ENCODE measurements around the gene GTF2A1L.

The GTF2A1L gene

DNA sequence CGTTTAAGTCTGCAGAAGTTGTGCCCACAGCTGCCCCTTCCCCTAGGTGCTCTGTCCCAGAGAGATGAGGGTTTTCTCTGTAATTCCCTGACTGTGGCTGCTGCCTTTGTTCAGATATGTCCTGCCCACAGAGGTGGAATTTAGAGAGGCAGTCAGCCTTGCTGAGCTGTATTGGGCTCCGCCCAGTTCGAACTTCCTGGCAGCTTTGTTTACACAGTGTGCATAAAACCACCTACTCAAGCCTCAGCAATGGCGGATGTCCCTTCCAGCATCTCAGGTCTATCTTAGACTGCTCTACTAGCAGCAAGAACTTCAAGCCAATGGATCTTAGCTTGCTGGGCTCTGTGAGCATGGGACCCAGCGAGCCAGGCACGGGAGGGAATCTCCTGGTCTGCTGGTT lies 89.8 kb downstream of the GTF2A1L start:
- DNase-seq (ENCODE audit: low spot score): no peak

DNA sequence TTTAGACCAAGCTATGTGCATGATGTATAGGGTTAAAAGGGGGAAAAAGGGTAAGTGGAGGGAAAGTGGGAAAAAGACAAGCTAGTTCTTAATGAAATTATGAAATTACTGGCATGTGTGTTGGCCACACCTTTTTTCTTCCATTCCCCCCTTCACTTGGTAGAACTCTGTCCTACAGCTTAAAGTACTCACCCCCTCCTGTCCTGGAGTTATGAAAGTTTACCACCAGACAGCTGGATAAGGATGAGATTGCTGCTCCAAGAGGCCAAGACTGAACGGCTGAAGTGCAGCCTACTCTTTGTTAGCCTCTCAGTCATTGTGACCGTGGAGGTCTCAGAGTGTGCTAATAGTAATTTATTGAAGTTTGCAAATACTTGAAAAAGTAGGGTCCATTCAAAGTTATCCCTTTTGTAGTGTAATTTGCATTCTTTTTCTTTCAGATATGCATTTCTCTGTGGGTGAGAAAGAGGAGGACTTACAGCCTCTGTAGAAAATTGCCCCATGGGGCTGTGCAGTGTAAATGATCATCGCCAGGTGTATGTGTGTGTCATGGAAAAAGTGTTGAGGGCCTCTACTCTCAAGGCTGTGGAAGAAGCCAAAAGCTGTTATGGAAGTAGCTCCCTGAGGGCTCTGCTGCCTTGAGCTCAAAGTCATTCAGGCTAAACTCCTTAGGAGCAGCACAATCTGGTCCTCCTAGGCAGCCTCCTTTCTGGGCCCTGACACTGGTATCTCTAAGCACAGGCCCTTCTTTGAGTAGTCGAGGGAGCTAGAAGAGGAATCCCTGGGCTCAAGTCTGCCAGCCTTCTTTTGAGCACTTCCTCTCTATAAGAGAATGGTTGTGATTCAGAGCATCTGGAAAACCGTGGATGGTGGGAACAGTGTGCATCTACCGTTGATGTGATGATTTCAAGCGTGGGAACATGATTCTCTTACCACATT lies 91.7 kb downstream of the GTF2A1L start:
- DNase-seq (ENCODE audit: low spot score): no peak

DNA sequence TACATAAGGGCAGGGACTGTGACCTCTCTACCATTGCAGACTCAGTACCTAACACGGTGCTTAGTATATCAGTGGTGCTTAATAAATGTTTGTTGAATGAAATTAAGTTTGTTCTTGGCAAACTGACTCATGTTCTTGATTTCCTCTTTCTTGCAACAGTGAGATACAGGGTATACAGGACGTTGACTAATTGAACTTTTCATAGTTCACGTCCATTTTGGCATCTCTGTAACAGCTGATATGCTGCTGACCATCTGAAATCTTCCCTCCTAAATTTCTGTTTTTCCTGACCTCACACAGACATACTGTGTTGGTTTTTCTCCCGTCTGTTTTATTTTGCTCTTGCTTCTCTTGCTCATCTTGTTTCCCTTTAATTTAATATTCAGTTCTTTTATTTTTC lies 93.7 kb downstream of the GTF2A1L start:
- no peak for DNase-seq (ENCODE audit: low spot score)

DNA sequence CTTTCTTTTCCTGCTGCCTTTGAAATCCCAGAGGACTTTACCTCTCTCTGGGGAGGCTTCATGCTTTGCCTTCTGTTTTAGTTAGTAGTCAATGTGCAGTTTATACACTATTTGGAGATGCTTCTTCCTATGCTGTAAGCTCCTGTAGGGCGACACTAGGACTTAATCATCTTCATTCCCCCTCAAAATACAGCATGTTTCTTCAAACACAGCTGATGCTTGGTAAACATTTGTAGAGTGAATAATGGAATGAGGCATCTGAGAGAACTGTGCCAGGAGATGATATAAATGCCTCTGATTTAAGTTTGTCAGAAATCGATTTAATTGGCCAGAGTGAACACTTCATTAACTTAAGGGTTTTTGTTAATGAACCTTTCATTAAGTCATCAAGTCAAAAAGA lies 94.5 kb downstream of the GTF2A1L start:
- no peak for DNase-seq (ENCODE audit: low spot score)

DNA sequence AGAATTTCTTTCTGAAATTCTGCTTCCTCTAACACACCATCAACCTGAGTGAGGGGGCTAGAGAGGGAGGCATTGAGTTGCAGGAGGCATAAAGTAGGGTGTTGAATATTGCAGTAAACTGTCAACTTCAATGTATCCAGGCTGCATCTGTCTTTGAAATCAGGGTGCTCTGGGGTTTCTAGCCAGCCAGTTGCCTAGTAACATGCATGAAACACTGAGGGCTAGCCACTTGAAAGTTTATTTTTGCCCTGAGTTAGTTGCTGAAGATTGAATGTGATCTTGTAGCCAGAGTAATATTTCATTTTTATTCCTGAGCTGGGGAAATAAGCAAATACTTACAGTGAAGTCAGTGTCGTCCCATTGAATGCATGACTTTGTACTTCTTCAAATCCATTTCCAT lies 96.0 kb downstream of the GTF2A1L start:
- DNase-seq (ENCODE audit: low spot score): no peak

DNA sequence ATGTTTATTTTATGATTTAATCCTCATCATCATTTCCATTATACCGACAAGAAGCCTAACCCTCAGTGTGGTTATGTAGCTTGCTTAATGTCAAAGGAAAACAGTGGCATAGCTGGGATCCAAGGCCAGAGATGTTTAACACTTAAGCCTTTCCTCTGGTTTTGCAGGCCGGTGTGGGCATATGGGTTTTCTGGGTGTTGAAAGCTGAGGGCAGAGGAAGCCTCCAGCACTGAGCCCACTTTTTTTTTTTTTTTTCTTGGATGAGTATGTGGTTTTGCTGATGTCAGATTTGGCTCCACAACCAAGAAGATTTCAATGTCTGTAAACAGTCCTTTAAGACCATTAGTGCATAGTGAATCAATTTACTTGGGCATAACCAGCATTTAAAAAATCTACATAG lies 96.6 kb downstream of the GTF2A1L start:
- DNase-seq (ENCODE audit: low spot score): no peak

DNA sequence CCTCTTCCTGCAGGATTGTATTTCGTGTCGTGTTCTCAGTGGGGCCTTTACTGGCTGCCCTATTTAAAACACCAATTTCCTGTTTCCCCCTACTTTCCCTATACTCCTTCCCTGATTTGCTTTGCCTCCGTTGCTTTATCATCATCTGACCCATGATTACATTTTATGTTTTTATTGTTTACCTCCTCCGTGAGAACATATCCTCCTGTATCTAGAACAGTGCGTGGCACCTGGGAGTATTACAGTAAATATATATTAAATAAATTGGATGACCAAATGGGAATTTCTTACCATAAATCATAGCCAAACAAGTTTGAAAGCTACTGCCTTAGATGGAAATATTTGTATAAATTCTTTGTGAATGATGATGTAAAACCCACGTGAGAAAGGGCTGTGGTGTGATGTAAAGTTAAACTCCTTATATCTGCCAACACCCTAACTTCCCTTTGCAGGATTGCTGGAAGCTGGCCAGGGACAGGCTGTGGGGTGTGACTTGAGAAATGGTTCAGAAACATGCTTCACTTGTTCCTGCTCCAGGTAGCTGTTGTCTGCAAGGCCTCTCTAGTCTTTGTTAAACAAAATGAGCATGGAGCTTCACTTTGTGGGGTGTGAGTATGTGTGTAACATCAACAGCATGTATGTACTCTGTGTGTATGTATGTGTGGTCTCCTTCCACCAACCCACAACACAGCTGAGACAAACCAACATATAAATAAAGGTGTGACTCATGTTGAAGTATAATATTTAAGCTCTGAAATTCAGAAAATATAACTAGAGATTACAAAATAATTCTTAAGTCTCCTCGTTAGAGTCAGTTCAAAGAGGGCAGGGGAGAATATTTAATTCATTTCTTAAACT lies 97.6 kb downstream of the GTF2A1L start:
- DNase-seq (ENCODE audit: low spot score): peak; percentile 7

DNA sequence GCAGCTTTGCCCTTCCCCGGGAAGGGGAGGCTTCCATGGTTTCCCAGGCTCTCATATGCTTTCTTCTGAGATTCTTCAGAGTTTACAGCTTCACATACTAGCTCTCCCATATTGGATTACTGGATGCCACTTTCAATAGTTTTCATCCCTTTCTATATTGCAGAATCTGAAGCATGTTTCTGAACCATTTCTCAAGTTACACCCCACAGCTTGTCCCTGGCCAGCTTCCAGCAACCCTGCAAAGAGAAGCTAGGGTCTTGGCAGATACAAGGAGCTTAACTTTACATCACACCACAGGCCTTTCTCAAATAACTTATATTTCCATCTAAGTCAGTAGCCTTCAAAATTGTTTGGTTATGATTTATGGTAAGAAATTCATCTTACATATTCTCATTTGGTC lies 98.3 kb downstream of the GTF2A1L start:
- no peak for DNase-seq (ENCODE audit: low spot score)

DNA sequence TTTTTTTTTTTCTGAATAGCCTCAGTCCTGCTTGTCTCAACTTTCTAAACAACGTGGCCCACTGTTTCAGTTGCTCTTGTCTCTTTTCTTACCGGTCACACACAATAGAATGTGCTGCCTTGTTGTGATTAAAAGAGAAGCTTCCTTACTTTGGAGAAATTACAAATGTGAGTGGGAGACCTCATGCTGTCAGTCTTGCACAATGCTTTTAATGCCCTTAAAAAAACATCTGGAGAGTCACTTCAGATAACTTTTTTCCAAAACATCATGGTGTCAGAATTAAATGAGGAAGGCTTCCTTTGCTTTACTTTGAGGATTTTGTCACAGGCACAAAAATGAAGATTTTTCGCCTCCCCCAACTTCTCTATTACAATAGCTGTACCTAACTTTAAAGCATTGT lies 100.2 kb downstream of the GTF2A1L start:
- DNase-seq (ENCODE audit: low spot score): no peak

DNA sequence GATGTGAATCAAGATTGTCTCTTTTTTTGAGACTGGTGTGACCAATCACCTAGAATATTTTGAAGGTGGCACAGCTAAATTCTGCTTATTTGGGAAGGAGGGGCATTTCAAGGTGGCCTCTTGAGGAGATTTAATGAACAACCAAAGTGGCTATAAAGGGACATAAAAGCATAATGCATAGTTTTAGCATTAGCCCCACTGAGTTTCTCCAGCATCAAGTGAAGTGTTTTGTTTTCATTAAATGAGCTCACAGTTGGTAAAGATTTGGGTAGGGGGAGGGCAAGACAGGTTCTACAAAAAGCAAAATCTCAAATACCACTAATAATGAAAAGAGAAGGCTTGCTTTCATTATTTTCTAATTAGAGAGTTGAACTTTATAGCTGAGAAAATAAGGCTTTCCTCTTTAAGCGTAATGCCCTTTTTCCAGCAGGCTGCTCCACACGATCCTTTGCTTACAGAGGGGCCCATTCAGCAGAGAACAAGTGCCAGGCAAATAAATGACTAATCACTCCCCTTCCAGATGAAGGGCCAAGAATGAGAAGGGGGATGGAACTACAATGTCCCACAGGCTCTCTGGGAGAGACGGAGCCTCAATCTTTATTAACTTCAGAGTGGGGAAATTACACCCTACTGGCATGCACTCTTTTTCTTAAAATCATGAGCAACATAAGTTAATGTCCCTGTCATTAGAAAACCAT lies 102.0 kb downstream of the GTF2A1L start:
- no peak for DNase-seq (ENCODE audit: low spot score)

DNA sequence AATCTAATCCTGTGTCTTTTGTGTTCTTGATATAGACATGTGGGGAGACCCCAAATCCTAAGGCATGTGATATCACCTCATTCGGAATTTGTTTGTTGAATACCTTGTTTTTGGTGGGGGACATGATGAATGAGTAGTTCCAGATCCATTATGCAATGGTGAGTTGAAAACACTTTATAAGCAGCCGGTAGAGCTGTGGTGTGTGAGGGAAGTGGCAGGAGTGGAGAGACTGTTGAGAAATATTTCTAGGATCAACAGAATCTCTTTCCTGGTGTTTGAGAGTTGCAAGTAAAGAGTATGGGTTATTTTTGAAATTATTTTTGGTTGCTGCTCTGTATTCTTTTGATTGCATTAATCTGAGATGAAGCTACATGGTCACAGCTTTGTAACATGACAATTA lies 103.5 kb downstream of the GTF2A1L start:
- DNase-seq (ENCODE audit: low spot score): no peak

DNA sequence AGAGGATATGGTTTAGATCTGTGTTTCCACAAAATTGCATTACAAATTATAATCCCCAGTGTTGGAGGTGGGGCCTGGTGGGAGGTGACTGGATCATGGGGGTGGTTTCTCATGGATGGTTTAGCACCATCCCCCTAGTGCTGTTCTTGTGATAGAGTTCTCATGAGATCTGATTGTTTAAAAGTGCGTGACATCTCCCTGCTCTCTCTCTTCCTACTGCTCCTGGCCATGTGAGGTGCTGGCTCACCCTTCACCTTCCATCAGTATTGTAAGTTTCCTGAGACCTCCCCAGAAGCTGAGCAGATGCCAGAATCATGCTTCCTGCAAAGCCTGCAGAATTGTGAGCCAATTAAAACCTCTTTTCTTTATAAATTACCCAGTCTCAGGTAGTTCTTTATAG lies 104.7 kb downstream of the GTF2A1L start:
- no peak for DNase-seq (ENCODE audit: low spot score)

DNA sequence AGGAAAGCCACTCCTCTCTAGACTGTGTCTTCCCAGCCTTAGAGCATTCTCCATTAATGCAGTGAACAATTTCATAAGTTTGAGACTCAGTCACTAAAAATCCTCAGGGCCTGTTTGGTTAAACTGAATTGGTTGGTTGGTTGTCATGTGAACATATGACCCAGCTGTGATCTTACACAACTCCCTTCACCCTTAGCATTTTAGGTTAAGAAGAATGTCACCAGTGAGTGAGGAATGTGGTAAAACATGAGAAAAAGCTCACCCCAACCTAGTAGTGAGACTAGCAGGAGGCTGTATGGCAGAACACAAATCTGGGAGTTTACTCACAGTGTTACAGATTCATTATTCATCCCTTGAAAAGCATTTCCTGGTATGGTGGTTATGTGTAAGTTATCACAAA lies 105.5 kb downstream of the GTF2A1L start:
- DNase-seq (ENCODE audit: low spot score): no peak

DNA sequence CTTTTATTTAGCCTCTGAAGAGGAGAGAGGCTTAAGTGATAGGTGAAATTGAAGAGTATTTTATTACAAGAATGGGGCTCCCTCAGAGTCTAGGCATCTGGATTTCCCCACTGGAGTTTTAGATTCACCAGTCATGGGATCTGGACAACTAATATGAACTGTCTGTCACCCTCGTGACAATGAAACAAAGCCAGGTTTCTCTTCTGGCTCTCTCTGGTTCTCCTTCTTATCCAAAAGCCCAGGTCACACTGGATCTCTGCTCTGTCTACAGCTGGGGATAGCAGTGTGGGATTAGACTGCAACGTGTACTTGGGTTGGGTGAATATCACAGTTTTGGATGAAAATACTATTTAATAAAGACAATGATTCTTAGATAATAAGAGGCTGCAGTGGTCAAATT lies 106.6 kb downstream of the GTF2A1L start:
- no peak for DNase-seq (ENCODE audit: low spot score)

DNA sequence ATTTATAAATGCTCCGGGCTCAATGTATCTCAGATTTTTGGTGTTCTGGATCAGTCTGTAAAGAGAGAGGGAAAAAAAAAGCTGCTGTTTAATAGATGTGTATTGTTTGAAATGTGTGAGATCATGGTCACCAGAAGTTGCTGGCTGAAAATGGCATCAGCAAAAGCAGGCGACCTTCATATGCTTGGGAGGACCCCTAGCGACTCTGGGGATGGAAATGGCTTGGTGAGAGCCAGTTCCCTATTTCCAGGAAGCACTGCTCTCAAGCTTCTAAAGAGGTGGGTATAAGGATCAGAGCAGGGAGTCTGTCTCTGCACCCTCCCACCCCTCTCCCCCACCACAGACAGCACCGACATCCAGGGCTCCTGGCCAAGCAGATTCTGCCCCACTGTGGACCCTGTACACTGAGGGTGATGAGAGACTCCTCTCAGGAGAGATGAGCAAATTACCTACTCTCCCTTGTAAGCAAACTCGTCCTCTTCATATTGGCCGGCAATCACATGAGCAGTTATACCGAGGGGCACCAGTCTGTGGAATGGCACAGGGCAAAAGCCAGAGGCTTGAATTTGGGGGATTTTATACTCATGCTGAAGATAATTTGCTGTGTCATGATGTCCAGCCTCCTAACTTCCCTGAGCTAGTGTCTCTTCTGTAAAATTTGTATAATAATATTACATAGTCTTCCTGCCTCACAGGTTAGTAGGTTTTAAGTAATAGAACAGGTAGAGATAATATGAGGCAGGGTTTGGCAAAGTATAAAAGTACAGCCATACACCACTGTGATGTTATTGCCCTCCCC lies 108.2 kb downstream of the GTF2A1L start:
- DNase-seq (ENCODE audit: low spot score): no peak

DNA sequence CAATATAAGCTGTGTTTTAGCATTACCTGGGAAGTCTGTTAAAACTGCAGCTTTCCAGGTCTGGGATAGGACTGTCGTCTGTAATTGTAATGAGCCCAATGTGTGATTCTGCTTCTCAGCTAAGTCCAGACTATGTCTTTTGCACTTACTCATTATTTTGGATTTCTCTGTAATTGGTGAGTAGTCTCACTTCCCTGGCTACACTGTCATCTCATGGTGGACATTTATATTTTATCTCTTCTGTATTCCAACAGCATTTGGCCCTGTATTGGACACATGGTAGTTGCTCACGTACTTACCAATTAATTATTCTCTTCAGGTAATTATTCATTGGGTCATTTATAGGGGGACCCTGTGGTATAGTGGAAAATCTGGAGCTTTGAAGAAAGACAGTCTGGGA lies 109.9 kb downstream of the GTF2A1L start:
- DNase-seq (ENCODE audit: low spot score): no peak

DNA sequence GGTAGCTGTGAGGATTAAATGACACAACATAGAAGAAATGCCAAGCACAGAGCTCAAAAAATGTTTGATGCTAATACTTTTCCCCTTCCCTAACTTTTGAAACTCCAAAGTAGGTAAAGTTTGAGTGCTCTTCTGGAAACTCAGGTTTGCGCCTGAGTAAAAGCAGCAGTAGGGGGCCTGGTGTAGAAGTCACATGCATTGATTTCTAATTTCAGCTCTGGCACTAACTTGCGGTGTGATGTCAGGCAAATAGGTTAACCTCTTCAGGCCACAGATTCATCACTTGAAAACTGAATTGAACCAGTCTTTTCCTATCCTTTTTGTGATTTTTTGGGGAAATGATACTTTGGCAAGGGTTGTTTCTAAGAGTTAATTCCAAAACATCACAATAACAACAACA lies 110.6 kb downstream of the GTF2A1L start:
- DNase-seq (ENCODE audit: low spot score): no peak

DNA sequence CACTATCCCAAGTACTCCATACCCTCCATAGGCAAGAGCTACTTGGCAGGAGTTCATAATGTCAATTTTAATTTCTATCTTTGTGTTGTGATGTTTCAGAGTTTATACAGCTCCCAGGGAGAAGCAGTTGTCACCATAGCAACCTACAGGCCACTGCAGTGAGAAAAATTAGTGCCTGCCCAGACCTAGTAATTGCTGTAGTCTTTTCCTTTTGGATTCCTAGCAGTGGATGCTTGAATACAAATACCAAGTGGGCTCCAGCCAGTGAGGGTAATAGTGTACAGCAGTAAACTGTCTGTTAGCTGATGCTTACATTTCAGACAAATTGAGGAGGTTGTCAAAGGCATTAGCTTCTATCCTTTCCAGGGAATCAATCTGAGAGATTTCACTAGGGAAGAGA lies 111.2 kb downstream of the GTF2A1L start:
- no peak for DNase-seq (ENCODE audit: low spot score)
